H9 (cell line): Measurements from ENCODE around the gene ABCA6. TPM values are rescaled to one million over a fixed set of nuclear protein-coding genes. Genes with fewer than 3 reads are reported as not detected.

Experiments used
- DNase-seq: peaks from one replicate; pipeline ENCODE4 v3.0.0-alpha.2; 2017
- H2AFZ ChIP-seq: one replicate; pipeline ENCODE4 v1.6.1; 2013; ENCODE audit warnings: mild to moderate bottlenecking, low read length, control low read depth, moderate library complexity
- H2AK5ac ChIP-seq: 2 replicates; pipeline ENCODE4 v1.6.1; 2013; ENCODE audit warnings: low read length, control low read depth, mixed read lengths; ENCODE audit not compliant: insufficient read length
- H2BK120ac ChIP-seq: one replicate; pipeline ENCODE4 v1.6.1; 2013; ENCODE audit warnings: low read depth, mild to moderate bottlenecking, low read length, control low read depth, inconsistent platforms; ENCODE audit not compliant: poor library complexity, severe bottlenecking
- H2BK12ac ChIP-seq: 2 replicates; pipeline ENCODE4 v1.6.1; 2013; ENCODE audit warnings: low read length, control low read depth, mixed read lengths, low read depth; ENCODE audit not compliant: insufficient read length
- H2BK15ac ChIP-seq: 2 replicates; pipeline ENCODE4 v1.6.1; 2013; ENCODE audit warnings: low read depth, low read length, control low read depth
- H2BK20ac ChIP-seq: one replicate; pipeline ENCODE4 v1.6.1; 2013; ENCODE audit warnings: low read depth, mild to moderate bottlenecking, low read length, control low read depth, inconsistent platforms; ENCODE audit not compliant: poor library complexity, severe bottlenecking
- H2BK5ac ChIP-seq: 2 replicates; pipeline ENCODE4 v1.6.1; 2013; ENCODE audit warnings: low read length, control low read depth, mixed read lengths; ENCODE audit not compliant: insufficient read length
- H3K14ac ChIP-seq: 2 replicates; pipeline ENCODE4 v1.6.1; 2013; ENCODE audit warnings: low read length, control low read depth; ENCODE audit not compliant: insufficient read depth
- H3K18ac ChIP-seq: 2 replicates; pipeline ENCODE4 v1.6.1; 2013; ENCODE audit warnings: low read depth, mild to moderate bottlenecking, mixed read lengths, low read length, control low read depth; ENCODE audit not compliant: insufficient read length
- H3K23ac ChIP-seq: 2 replicates; pipeline ENCODE4 v1.6.1; 2013; ENCODE audit warnings: low read length, control low read depth, mixed read lengths, low read depth; ENCODE audit not compliant: insufficient read length
- H3K23me2 ChIP-seq: 2 replicates; pipeline ENCODE4 v1.6.1; 2013; ENCODE audit warnings: low read depth, mild to moderate bottlenecking, mixed read lengths, low read length, control low read depth; ENCODE audit not compliant: insufficient read length, poor library complexity, severe bottlenecking
- H3K27ac ChIP-seq: 2 replicates; pipeline ENCODE4 v1.5.1; 2013; ENCODE audit warnings: low read length, control low read depth, mixed read lengths, low read depth; ENCODE audit not compliant: insufficient read length
- H3K27me3 ChIP-seq: 2 replicates; pipeline ENCODE4 v1.6.1; 2013; ENCODE audit warnings: low read length, control low read depth, inconsistent platforms; ENCODE audit not compliant: insufficient read depth
- H3K4ac ChIP-seq: 2 replicates; pipeline ENCODE4 v1.6.1; 2013; ENCODE audit warnings: low read depth, mild to moderate bottlenecking, control low read depth, inconsistent platforms, low read length, moderate library complexity
- H3K4me1 ChIP-seq: 2 replicates; pipeline ENCODE4 v1.6.1; 2013; ENCODE audit warnings: low read length, control low read depth, inconsistent platforms; ENCODE audit not compliant: insufficient read depth
- H3K4me2 ChIP-seq: 2 replicates; pipeline ENCODE4 v1.6.1; 2013; ENCODE audit warnings: low read length, control low read depth, mixed read lengths; ENCODE audit not compliant: insufficient read length, insufficient read depth
- H3K56ac ChIP-seq: 2 replicates; pipeline ENCODE4 v1.6.1; 2013; ENCODE audit warnings: low read depth, mild to moderate bottlenecking, mixed read lengths, low read length, control low read depth; ENCODE audit not compliant: insufficient read length
- H3K79me1 ChIP-seq: 2 replicates; pipeline ENCODE4 v1.6.1; 2013; ENCODE audit warnings: low read depth, mild to moderate bottlenecking, moderate library complexity, low read length, control low read depth, inconsistent platforms; ENCODE audit not compliant: insufficient read depth, poor library complexity, severe bottlenecking
- H3K79me2 ChIP-seq: 2 replicates; pipeline ENCODE4 v1.6.1; 2013; ENCODE audit warnings: low read length, control low read depth, inconsistent platforms; ENCODE audit not compliant: insufficient read depth
- H3K9ac ChIP-seq: 2 replicates; pipeline ENCODE4 v1.6.1; 2013; ENCODE audit warnings: low read length, control low read depth, mixed read lengths; ENCODE audit not compliant: insufficient read length; ENCODE audit errors: extremely low read depth
- H3K9me3 ChIP-seq: one replicate; pipeline ENCODE4 v1.6.1; 2013; ENCODE audit warnings: low read depth, low read length, inconsistent platforms; ENCODE audit not compliant: control insufficient read depth
- H3T11ph ChIP-seq: one replicate; pipeline ENCODE4 v1.6.1; 2013; ENCODE audit warnings: mild to moderate bottlenecking, low read length, control low read depth, inconsistent platforms
- H4K20me1 ChIP-seq: one replicate; pipeline ENCODE4 v1.6.1; 2013; ENCODE audit not compliant: control insufficient read depth, insufficient read length, insufficient read depth
- H4K5ac ChIP-seq: 2 replicates; pipeline ENCODE4 v1.6.1; 2013; ENCODE audit warnings: low read depth, mild to moderate bottlenecking, mixed read lengths, low read length, control low read depth; ENCODE audit not compliant: insufficient read length
- H4K8ac ChIP-seq: replicated peaks from 2 replicates; pipeline ENCODE4 v1.6.1; 2013; ENCODE audit warnings: low read length, control low read depth, mixed read lengths, low read depth; ENCODE audit not compliant: insufficient read length
- H4K91ac ChIP-seq: 2 replicates; pipeline ENCODE4 v1.6.1; 2013; ENCODE audit warnings: low read depth, mild to moderate bottlenecking, moderate library complexity, mixed read lengths, low read length, control low read depth; ENCODE audit not compliant: insufficient read length
- H3K27ac Mint-ChIP-seq, 3 experiments: 2 replicates in 2 of 3; 3 replicates in 1 of 3; pipeline ENCODE4 v1.8.0; 2020 to 2021; ENCODE audit warnings: mixed read lengths in 3 of 3, mild to moderate bottlenecking in 1 of 3, moderate library complexity in 1 of 3
- H3K27me3 Mint-ChIP-seq: 2 replicates; pipeline ENCODE4 v1.8.0; 2021; ENCODE audit warnings: low read depth, mild to moderate bottlenecking, moderate library complexity, mixed read lengths
- H3K36me3 Mint-ChIP-seq, 3 experiments: 2 replicates in 2 of 3; 3 replicates in 1 of 3; pipeline ENCODE4 v1.8.0; 2020 to 2021; ENCODE audit warnings: low read depth in 3 of 3, mixed read lengths in 3 of 3; ENCODE audit not compliant: insufficient read depth in 1 of 3
- H3K4me1 Mint-ChIP-seq, 2 experiments: 2 replicates each; pipeline ENCODE4 v1.8.0; 2020; ENCODE audit warnings: mixed read lengths in 2 of 2
- H3K4me3 Mint-ChIP-seq, 2 experiments: 2 replicates in 1 of 2; 3 replicates in 1 of 2; pipeline ENCODE4 v1.8.0; 2020 to 2021; ENCODE audit warnings: mild to moderate bottlenecking in 2 of 2, mixed read lengths in 2 of 2, moderate library complexity in 1 of 2
- H3K9me3 Mint-ChIP-seq, 2 experiments: 2 replicates in 1 of 2; 3 replicates in 1 of 2; pipeline ENCODE4 v1.8.0; 2020; ENCODE audit warnings: mild to moderate bottlenecking in 2 of 2, mixed read lengths in 2 of 2, moderate library complexity in 1 of 2
- CTCF ChIP-seq: fragments of 200-600 bp; sonication (generic); conservative IDR thresholded peaks from 3 replicates; pipeline ENCODE4 v1.8.0; 2021; ENCODE audit warnings: antibody characterized with exemption, mild to moderate bottlenecking
- WGBS: extraction: QIAGEN DNeasy Blood & Tissue Kit; methylation state at CpG from one replicate; pipeline ENCODE4 v1.1.7; 2013; ENCODE audit warnings: missing lambda C conversion rate, low lambda C conversion rate, mixed read lengths; ENCODE audit not compliant: insufficient read length; ENCODE audit errors: extremely low coverage; 5-methylcytosine and 5-hydroxymethylcytosine counted together
- total RNA-seq: library from RNA; stranded (reverse); gene quantifications from 2 replicates; pipeline ENCODE4 v1.2.1, GENCODE V29; 2021

Gene ABCA6
- total RNA-seq, 1 experiment from 2014 or later: not detected

GRCh38 chr17:69123626-69124025 lies 18.1 kb downstream of the ABCA6 start:
- Histone ChIP-seq H3K79me1 (no peaks in the 10 kb centered on the region), H4K5ac (no peak overlapping the region), H3T11ph (no peak overlapping the region), H3K4me1 (no peaks in the 10 kb centered on the region), H2BK12ac (no peak overlapping the region), H3K4me2 (no peak overlapping the region), H3K4ac (no peak overlapping the region), H3K23me2 (no peaks in the 10 kb centered on the region), H4K20me1 (no peaks in the 10 kb centered on the region), H3K14ac (no peak overlapping the region), H3K23ac (no peak overlapping the region), H3K9me3 (no peaks in the 10 kb centered on the region), H2BK15ac (no peak overlapping the region), H4K91ac (no peak overlapping the region), H2BK120ac (no peak overlapping the region), H3K56ac (no peak overlapping the region), H3K79me2 (no peaks in the 10 kb centered on the region), H3K27me3 (no peaks in the 10 kb centered on the region), H3K18ac (no peak overlapping the region), H4K8ac (no peak overlapping the region), H3K27ac (no peak overlapping the region), H2AK5ac (no peak overlapping the region), H2BK20ac (no peak overlapping the region), H3K9ac (no peak overlapping the region), H2BK5ac (no peak overlapping the region), H2AFZ (no peak overlapping the region)
- Mint-ChIP-seq H3K27ac (no peak overlapping the region; a peak in 1 of 7 replicates), H3K4me3 (no peak overlapping the region), H3K36me3 (no peaks in the 10 kb centered on the region), H3K4me1 (peaks cover 0 to 2% of the 10 kb centered on the region in 2 experiments; a peak in 1 of 4 replicates), H3K27me3 (no peaks in the 10 kb centered on the region), H3K9me3 (no peaks in the 10 kb centered on the region)
- no peak for TF ChIP-seq CTCF
- no CpG with 5 or more reads among the region's 1 CpG for WGBS
- no peak for DNase-seq
